Measurements from ENCODE around the gene IGFBP4.

- TF ChIP-seq POLR2A (IDR thresholded peaks at IDR 0.05) (no peak), CTCF (IDR thresholded peaks at IDR 0.05) (no peak)
These were observed 23.5 kb upstream of the IGFBP4 start for GRCh38 chr17:40419559-40420331.

All from testis (tissue), 2 donors.